NCI-H1092 (cell line): ENCODE measurements around the gene CCDC90B.
"Not testable (repeated sequence)": the region's sequence is repeated elsewhere in the genome, so short reads cannot be mapped to it uniquely, and the experiment has no call there.

Experiments used
- DNase-seq: peaks from one replicate; lab custom pipeline; 2025; lab: John Stamatoyannopoulos, UW

Gene CCDC90B, protein sequence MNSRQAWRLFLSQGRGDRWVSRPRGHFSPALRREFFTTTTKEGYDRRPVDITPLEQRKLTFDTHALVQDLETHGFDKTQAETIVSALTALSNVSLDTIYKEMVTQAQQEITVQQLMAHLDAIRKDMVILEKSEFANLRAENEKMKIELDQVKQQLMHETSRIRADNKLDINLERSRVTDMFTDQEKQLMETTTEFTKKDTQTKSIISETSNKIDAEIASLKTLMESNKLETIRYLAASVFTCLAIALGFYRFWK

GRCh38 chr11:83285771-83286528, at the start of gene CCDC90B:
Gene CCDC90B, minus strand, starts transcription at chr11:83286367. Its CDS starts 395 bp downstream, at chr11:83285972.
- DNase-seq: peak; percentile 97

GRCh38 chr11:83335446-83336070, 49.4 kb upstream of the CCDC90B start:
- no peak for DNase-seq

GRCh38 chr11:83330303-83330702, 44.1 kb upstream of the CCDC90B start:
- no peak for DNase-seq

DNA sequence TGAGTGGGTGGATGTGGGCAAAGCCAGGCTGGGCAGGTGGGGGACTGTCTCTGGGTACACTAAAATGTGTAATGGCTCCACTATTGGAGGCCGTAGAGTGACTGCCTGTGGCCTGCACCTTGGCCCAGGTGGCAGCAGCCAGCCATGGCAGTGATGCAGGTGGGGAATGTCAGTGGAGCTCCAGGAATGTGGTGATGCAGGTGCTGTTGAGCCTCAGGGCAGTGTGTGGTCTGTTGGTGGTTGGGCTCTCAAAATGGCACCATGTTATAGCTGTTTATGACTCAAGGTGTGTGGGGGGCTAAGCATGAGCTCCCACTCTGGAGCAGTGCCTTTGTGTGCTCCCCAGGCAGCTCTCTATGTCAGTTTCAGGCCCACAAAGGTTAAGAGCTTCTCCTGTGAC, 40.2 kb upstream of the CCDC90B start:
- DNase-seq: no peak

DNA sequence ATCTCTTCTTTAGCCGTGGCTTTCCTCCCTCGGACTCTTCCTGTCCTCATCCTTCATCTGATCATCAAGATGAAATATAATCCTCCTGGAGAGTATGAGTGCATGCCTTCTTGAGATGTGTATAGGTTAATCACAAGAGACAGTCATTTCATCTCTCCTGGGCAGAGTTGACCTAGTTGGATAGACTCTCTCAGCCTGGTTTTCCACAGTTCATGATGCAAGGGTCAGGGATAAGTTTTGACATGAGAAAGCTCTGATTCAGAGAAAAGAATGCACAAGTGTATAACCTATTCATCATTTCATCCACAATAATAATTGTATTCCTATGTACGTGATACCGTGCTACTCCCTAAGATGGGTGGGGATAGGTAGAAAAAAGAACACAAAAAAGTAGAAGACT, 33.2 kb upstream of the CCDC90B start:
- DNase-seq: no peak

GRCh38 chr11:83318931-83319330, 32.8 kb upstream of the CCDC90B start:
- no peak for DNase-seq

DNA sequence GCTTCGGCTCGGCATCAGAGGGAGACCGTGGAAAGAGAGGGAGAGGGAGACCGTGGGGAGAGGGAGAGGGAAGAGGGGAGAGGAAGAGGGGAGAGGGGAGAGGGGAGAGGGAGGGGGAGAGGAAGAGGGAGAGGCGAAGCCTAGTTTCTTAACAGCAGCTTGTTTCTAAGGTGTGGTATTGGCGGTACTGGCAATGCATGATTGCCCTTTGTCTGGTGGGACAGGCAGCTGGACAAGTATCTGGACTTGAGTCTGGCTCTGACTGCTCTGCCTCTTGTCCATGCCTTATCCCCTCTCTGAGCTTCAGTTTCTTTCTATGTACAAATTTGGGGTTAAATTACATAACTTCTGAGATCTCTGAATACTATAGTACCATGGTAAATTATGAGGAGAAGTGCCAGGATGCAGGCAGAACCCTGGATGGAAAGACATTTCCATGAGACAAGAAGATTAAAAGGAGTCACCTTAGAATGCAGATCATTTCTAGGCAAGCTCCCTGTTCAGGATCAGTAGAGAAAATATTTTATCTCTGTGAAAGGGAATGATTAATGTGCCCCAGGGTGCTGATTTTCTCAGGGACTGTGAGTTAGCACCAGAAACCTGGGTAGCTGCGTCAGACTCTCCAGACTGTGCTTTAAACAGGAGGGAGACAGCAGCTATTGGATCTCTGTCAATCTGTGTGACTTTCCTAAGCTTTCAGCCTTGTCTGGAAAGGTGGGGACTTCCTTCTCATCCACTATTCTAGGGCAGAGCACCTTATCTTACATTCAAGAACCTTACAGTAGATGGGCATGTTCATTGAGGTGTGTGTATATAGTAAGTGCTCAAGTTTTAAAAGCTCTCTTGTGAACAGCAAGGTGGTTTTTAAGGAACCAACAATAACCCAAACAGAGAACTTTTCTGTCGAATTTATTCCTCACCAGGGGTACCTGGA, 31.9 kb upstream of the CCDC90B start:
- no peak for DNase-seq

GRCh38 chr11:83316897-83317268, 30.7 kb upstream of the CCDC90B start:
- DNase-seq: not testable (repeated sequence)

DNA sequence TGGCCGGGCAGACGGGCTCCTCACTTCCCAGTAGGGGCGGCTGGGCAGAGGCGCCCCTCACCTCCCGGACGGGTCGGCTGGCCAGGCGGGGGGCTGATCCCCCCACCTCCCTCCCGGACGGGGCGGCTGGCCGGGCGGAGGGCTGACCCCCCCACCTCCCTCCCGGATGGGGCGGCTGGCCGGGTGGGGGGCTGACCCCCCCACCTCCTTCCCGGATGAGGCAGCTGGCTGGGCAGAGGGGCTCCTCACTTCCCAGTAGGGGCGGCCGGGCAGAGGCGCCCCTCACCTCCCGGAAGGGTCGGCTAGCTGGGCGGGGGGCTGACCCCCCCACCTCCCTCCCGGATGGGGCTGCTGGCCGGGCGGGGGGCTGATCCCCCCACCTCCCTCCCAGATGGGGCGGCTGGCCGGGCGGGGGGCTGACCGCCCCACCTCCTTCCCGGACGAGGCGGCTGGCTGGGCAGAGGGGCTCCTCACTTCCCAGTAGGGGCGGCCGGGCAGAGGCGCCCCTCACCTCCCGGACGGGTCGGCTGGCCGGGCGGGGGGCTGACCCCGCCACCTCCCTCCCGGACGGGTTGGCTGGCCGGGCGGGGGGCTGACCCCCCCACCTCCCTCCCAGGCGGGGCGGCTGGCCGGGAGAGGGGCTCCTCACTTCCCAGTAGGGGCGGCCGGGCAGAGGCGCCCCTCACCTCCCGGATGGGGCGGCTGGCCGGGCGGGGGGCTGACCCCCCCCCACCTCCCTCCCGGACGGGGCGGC, 30.2 kb upstream of the CCDC90B start:
- DNase-seq: not testable (repeated sequence)

DNA sequence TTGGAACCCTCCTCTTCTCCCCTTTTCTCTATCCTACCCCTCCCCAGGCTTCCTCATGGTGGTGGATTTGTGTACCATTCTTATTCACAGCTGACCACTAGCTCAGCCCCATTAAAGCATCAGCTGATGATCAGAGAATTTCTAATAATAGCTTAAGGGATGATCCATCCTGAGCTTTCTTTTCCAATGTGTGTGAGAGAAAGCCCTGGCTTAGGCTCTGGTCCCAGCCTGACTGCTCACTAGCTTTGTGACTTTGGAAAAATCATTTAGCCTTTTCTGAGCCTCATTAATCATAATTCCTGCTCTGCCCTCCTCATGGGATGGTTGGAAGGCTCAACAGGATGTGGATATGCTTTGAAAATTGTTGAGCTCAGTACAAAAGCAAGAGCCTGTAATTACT, 26.3 kb upstream of the CCDC90B start:
- no peak for DNase-seq

DNA sequence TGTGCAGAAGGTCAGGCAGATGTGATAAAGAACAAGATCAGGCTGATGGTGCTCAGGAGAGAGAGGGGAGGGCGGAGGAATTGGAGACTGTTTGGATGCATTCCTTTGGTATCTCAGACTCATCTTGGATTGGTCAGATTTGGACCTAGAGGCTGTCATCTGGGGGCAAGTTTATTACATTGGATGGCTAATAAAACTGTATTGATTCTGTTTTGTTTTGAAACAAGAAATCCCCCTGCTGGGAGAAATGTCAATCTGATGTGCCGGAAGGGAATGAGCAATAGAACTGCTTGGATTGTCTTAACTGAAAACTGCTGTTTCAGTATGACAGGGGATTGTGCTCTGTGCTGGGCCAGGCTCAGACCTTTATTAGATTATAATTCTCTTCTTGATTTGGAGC, 25.5 kb upstream of the CCDC90B start:
- no peak for DNase-seq

DNA sequence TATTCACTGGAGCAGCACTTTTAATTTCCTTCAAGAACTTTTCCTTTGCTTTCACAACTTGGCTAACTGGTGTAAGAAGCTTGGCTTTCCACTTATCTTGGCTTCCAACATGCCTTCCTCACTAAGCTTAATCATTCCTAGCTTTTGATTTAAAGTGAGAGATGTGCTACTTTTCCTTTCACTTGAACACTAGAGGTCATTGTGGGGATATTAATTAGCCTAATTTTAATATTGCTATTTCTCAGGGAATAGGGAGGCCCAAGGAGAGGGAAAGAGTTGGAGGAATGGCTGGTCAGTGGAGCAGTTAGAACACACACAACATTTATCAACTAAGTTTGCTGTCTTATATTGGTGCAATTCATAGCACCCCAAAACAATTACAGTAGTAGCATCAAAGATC, 24.6 kb upstream of the CCDC90B start:
- no peak for DNase-seq

DNA sequence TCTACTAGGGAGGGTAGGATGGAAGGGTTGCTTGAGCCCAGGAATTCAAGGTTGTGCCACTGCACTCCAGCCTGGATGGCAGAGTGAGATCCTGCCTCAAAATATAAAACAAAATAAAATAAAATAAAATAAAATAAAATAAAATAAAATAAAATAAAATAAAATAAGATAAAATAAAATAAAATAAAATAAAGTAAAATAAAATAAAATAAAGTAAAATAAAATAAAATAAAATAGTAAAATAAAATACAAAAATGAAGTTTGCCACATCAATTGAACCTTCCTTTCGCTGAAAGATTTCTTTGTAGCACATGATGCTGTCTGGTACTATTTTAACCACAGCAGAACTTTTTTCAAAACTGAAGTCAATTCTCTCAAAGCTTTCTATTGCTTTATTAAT, 22.4 kb upstream of the CCDC90B start:
- not testable (repeated sequence) for DNase-seq

GRCh38 chr11:83306200-83307080, 20.3 kb upstream of the CCDC90B start:
- DNase-seq: no peak

DNA sequence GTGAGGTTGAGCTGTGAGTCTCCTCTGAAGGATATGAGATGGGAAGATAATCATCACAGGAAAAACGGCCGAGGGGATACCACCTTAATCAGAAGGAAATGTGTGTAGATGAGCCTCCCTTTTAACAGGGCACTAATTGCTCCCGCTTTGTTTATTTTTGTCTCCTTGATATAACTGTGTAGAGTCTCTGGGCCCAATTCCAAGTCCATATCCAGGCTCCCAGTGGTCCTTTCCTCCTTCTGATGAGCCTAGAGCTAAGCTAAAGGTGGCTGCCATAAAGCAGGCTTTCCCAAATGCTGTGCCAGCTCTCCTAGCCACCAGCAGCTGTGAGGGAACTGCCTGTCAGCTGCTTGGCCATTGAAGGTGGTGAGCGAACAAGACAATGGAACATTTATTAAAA, 17.1 kb upstream of the CCDC90B start:
- no peak for DNase-seq

GRCh38 chr11:83302151-83302550, 16.0 kb upstream of the CCDC90B start:
- no peak for DNase-seq

- DNase-seq: no peak
Measured at GRCh38 chr11:83299681-83300080, 13.5 kb upstream of the CCDC90B start.

DNA sequence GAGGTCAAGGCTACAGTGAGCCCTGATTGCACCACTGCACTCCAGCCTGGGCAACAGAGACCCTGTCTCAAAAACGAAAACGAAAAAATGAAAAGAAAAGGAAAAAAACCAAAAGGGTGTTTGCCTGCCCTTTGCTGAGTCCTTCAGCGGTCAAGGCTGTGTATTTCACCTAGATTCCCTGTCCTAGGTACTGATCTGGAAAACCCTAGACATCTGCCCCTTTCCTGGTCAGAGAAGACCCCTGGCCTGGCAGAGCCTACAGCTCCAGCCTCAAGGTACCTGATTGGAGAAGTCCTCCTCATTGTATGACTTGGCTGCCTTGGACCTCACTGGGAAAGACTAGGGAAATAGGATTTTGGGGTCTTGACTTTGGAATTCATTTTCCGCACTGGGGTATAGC, 8.0 kb upstream of the CCDC90B start:
- no peak for DNase-seq

DNA sequence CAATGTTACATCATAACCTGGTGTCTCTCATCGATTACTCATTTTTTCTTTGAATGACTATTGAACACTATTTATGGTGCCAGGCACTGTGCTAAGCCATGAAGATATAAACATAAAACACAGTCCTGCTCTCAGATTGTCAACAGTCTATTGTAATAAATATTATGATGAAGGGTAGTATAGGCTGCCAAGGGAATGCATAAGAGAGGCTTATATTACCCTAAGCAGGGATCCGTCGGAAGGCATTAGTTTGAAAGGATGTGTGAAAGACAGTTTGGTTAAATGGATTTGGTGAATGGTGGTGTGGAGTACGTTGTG, 7.2 kb upstream of the CCDC90B start:
- no peak for DNase-seq

DNA sequence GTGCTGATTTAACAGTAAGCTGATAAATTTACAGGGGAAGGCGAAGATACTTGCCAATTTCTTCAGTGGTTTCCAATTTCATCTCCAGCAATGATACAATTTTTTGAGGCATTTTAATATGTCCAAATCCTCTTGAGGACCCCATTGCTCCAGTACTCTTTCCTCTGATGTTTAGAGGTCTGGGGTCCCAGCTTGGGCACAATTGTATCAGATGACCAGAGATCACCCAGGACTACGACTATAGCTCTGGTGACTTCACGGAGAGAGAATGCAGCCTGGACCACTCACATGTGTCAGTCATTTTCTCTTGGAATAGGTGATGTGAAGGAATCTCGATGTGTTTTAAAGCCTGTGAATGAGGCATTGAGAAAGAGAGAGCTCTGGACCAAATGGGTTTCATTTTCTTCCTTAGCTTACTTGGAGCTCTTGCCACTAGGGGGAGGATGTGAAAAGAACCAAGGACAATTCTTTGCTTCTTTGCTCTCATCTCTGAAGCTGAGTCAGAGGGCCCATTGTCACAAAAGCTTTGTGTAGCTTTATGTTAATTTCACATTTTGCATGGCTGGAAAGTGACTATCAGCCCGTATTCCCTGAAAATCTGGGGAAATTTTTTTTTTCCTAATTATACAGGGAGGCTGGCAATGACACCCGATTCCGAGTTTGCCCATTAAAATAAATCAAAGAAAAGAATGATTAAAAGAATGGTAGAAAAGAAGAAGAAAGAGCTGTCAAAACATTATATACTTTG, 6.7 kb upstream of the CCDC90B start:
- peak; percentile 19 for DNase-seq
